ENCODE data around the gene CREB3L4.

CREB3L4 gene

GRCh38 chr1:153967107-153967999 is at the start of gene CREB3L4:
TSS of gene CREB3L4 (plus strand) at chr1:153967902. CDS start at chr1:153968526, 624 bp downstream.
- DNase-seq (ENCODE audit: low read depth in 1 of 2, low spot score in 1 of 2): peak; percentile 63 to 67

- no peak for DNase-seq (ENCODE audit: low read depth in 1 of 2, low spot score in 1 of 2)
Observed at GRCh38 chr1:153919876-153920852, 47.5 kb upstream of the CREB3L4 start.

- no peak for DNase-seq (ENCODE audit: low read depth in 1 of 2, low spot score in 1 of 2)
Observed at GRCh38 chr1:153921080-153921802, 46.5 kb upstream of the CREB3L4 start.

- no peak for DNase-seq (ENCODE audit: low read depth in 1 of 2, low spot score in 1 of 2)
Observed at GRCh38 chr1:153921803-153922075, 46.0 kb upstream of the CREB3L4 start.

GRCh38 chr1:153922076-153922971 is 45.4 kb upstream of the CREB3L4 start:
- DNase-seq (ENCODE audit: low read depth in 1 of 2, low spot score in 1 of 2): peak in 1 of 2 donors; percentile 54

GRCh38 chr1:153922972-153923925 is 44.5 kb upstream of the CREB3L4 start, which contains the start of gene GATAD2B:
TSS of gene GATAD2B (minus strand) at chr1:153922972. CDS start at chr1:153828347, 94,625 bp downstream.
- DNase-seq (ENCODE audit: low read depth in 1 of 2, low spot score in 1 of 2): peak; percentile 89 to 98

GRCh38 chr1:153926405-153926804 is 41.3 kb upstream of the CREB3L4 start:
- DNase-seq (ENCODE audit: low read depth in 1 of 2, low spot score in 1 of 2): no peak

GRCh38 chr1:153928245-153928644 is 39.5 kb upstream of the CREB3L4 start:
- DNase-seq (ENCODE audit: low read depth in 1 of 2, low spot score in 1 of 2): no peak

- DNase-seq (ENCODE audit: low read depth in 1 of 2, low spot score in 1 of 2): no peak
Observed at GRCh38 chr1:153928791-153929341, 38.8 kb upstream of the CREB3L4 start.

GRCh38 chr1:153929426-153929825 is 38.3 kb upstream of the CREB3L4 start:
- DNase-seq (ENCODE audit: low read depth in 1 of 2, low spot score in 1 of 2): no peak

- DNase-seq (ENCODE audit: low read depth in 1 of 2, low spot score in 1 of 2): no peak
Observed at GRCh38 chr1:153929981-153930948, 37.4 kb upstream of the CREB3L4 start.

GRCh38 chr1:153932156-153933131 is 35.3 kb upstream of the CREB3L4 start:
- no peak for DNase-seq (ENCODE audit: low read depth in 1 of 2, low spot score in 1 of 2)

GRCh38 chr1:153933430-153933829 is 34.3 kb upstream of the CREB3L4 start:
- DNase-seq (ENCODE audit: low read depth in 1 of 2, low spot score in 1 of 2): no peak

- no peak for DNase-seq (ENCODE audit: low read depth in 1 of 2, low spot score in 1 of 2)
Observed at GRCh38 chr1:153933955-153934354, 33.7 kb upstream of the CREB3L4 start.

GRCh38 chr1:153934746-153935145 is 33.0 kb upstream of the CREB3L4 start:
- DNase-seq (ENCODE audit: low read depth in 1 of 2, low spot score in 1 of 2): no peak

Data from stimulated activated CD4-positive, alpha-beta T cell treated with anti-CD3 and anti-CD28 coated beads, Interleukin-15, amount 100 ng/mL, for 1 hour (primary cell).